Adrenal gland (tissue), 5 donors: ENCODE measurements around the gene MLXIPL.

ENCODE experiments used
- CTCF ChIP-seq, 6 experiments: fragments of 450-650 bp in 4 of 6; fragments of 200-600 bp in 2 of 6; sonication (generic) in 1 of 6; IDR thresholded peaks; 1 replicate in 5 of 6; 2 replicates in 1 of 6; pipeline versions ENCODE4 v1.5.1 to v1.8.0; 2016 to 2021; ENCODE audit warnings: antibody characterized with exemption in 6 of 6, mild to moderate bottlenecking in 2 of 6, moderate library complexity in 1 of 6
- POLR2A ChIP-seq, 2 donors: fragments of 450-650 bp; IDR thresholded peaks; one replicate each; pipeline ENCODE4 v1.6.1; 2017; ENCODE audit warnings: antibody characterized with exemption in 2 of 2, mild to moderate bottlenecking in 2 of 2, moderate library complexity in 1 of 2
- donor health status: DM: no; HTN: no; CAD: no.

- no peak for TF ChIP-seq CTCF (IDR thresholded peaks at IDR 0.05)
- no peak for TF ChIP-seq POLR2A (IDR thresholded peaks at IDR 0.05)
Observed at GRCh38 chr7:73615886-73616285, 8.4 kb downstream of the MLXIPL start.
